Smooth muscle cell (in vitro differentiated cells): ENCODE measurements around the gene GPR4. TPM values are rescaled to one million over a fixed set of nuclear protein-coding genes. Genes with fewer than 3 reads are reported as not detected.

Experiments
- DNase-seq: peaks from one replicate; lab custom pipeline; 2025; ENCODE audit not compliant: unreplicated experiment; lab: John Stamatoyannopoulos, UW
- H2AFZ ChIP-seq: fragments of 200-600 bp; sonication (generic); 2 replicates; pipeline ENCODE4 v1.6.0; 2016; ENCODE audit warnings: antibody characterized with exemption, low read depth, mild to moderate bottlenecking
- H3F3A ChIP-seq: fragments of 200-600 bp; sonication (generic); 2 replicates; pipeline ENCODE4 v1.6.0; 2017; ENCODE audit warnings: antibody characterized with exemption, low read depth
- H3K27ac ChIP-seq: fragments of 200-600 bp; sonication (generic); 2 replicates; pipeline ENCODE4 v1.5.1; 2016; ENCODE audit warnings: low read depth, mild to moderate bottlenecking
- H3K27me3 ChIP-seq: fragments of 200-600 bp; sonication (generic); 2 replicates; pipeline ENCODE4 v1.6.1; 2016; ENCODE audit warnings: low read depth, mild to moderate bottlenecking
- H3K36me3 ChIP-seq: fragments of 200-600 bp; sonication (generic); 2 replicates; pipeline ENCODE4 v1.5.1; 2016; ENCODE audit warnings: low read depth
- H3K4me1 ChIP-seq: fragments of 200-600 bp; sonication (generic); 2 replicates; pipeline ENCODE4 v1.5.1; 2016; ENCODE audit warnings: low read depth
- H3K4me2 ChIP-seq: fragments of 200-600 bp; sonication (generic); 2 replicates; pipeline ENCODE4 v1.6.0; 2016; ENCODE audit warnings: mild to moderate bottlenecking
- H3K4me3 ChIP-seq: fragments of 200-600 bp; sonication (generic); 2 replicates; pipeline ENCODE4 v1.5.1; 2016; ENCODE audit warnings: mild to moderate bottlenecking
- H3K79me2 ChIP-seq: fragments of 200-600 bp; sonication (generic); 2 replicates; pipeline ENCODE4 v1.6.0; 2016; ENCODE audit warnings: low read depth, mild to moderate bottlenecking
- H3K9ac ChIP-seq: fragments of 200-600 bp; sonication (generic); 2 replicates; pipeline ENCODE4 v1.6.0; 2016; ENCODE audit warnings: low read depth
- H3K9me3 ChIP-seq: fragments of 200-600 bp; sonication (generic); replicated peaks from 2 replicates; pipeline ENCODE4 v1.5.1; 2016; ENCODE audit warnings: low read depth
- H4K20me1 ChIP-seq: fragments of 200-600 bp; sonication (generic); 2 replicates; pipeline ENCODE4 v1.6.0; 2016; ENCODE audit warnings: low read depth
- WGBS: methylation state at CpG from one replicate; pipeline ENCODE4 v1.1.7; 2016; ENCODE audit warnings: low lambda C conversion rate; 5-methylcytosine and 5-hydroxymethylcytosine counted together
- polyA plus RNA-seq: library from polyadenylated mRNA; unstranded; fragments of >200 nt; fragmentation: Nextera tagmentation; extraction: Ambion mirVana; gene quantifications from 2 replicates; pipeline ENCODE4 v1.2.1, GENCODE V29; 2016
- total RNA-seq: library from RNA; depleted of rRNA; stranded (reverse); fragments of >200 nt; gene quantifications from 2 replicates; pipeline ENCODE4 v1.2.3, GENCODE V29; 2014
- TF ChIP-seq, protein P1 (sequence below): fragments of 200-600 bp; sonication (generic); IDR thresholded peaks from 2 replicates; pipeline ENCODE4 v1.5.1; 2017; ENCODE audit warnings: borderline replicate concordance, mild to moderate bottlenecking, antibody characterized with exemption; ENCODE audit not compliant: insufficient read depth, poor library complexity, severe bottlenecking

Gene GPR4
- total RNA-seq (not detected in 2 replicates), polyA plus RNA-seq (0.31 TPM in 1 of 2 replicates, not detected in the other)

DNA sequence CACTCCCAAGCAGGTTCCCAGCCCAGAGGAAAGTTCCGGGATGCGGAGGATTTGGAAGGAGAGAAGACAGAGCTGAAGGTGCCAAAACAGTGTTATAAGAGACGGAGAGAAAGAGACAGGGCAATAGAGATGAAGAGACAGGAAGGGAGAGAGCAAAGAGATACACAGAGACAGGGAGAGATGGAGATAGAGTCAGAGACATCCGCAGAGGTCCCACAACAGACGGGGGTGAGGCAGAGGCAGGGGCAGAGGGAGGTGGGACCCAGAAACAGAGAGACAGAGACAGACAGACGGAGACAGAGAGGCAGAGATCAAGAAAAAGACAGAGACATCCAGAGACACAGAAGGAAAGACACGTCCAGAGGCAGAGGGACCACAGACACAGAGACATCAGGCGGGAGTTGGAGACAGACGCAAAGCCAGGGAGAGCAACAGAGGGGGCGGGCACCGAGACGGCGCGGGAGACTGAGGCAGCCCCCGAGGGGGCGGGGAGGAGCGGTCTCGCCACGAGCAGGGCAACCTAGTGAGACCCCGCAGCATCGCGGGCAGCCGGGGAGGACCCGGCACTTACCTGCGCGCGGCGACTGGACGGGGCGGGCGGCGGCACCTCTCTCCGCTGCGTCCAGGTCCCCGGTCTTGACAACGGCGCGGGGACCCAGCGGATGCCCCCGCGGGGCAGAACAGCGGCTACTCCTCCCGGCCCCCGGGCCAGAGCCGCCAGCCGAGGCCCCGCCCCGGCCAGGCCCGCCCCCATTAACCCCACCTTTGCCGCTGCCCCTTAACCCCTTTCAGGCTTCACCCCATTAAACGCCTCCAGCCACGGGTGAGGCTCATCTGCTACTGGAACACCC is at the start of gene GPR4:
Gene GPR4 (minus strand): TSS at position 689 of the 851 bp plus-strand sequence. CDS start 10,346 bp downstream, outside the sequence.
- H2AFZ ChIP-seq = no peak within 1 kb of the TSS

GRCh38 chr19:45650722-45651121 is 48.7 kb upstream of the GPR4 start:
- DNase-seq = no peak
- Histone ChIP-seq H3K36me3 (no peaks in the 10 kb centered on the region), H3K4me2 (no peak overlapping the region), H3K9ac (no peak overlapping the region), H4K20me1 (no peaks in the 10 kb centered on the region), H3K4me3 (no peak overlapping the region), H3K27ac (no peak overlapping the region), H3K79me2 (no peaks in the 10 kb centered on the region), H3K27me3 (no peaks in the 10 kb centered on the region), H3F3A (no peaks in the 10 kb centered on the region), H3K9me3 (no peaks in the 10 kb centered on the region), H3K4me1 (no peaks in the 10 kb centered on the region), H2AFZ (no peak overlapping the region)
- WGBS = 83% methylated on average over 3 of the region's 3 CpGs
- TF ChIP-seq, protein P1, sequence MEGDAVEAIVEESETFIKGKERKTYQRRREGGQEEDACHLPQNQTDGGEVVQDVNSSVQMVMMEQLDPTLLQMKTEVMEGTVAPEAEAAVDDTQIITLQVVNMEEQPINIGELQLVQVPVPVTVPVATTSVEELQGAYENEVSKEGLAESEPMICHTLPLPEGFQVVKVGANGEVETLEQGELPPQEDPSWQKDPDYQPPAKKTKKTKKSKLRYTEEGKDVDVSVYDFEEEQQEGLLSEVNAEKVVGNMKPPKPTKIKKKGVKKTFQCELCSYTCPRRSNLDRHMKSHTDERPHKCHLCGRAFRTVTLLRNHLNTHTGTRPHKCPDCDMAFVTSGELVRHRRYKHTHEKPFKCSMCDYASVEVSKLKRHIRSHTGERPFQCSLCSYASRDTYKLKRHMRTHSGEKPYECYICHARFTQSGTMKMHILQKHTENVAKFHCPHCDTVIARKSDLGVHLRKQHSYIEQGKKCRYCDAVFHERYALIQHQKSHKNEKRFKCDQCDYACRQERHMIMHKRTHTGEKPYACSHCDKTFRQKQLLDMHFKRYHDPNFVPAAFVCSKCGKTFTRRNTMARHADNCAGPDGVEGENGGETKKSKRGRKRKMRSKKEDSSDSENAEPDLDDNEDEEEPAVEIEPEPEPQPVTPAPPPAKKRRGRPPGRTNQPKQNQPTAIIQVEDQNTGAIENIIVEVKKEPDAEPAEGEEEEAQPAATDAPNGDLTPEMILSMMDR = no peak

More for the DNA sequence above, at the start of gene GPR4:
- Histone ChIP-seq H3K4me2 (no peak within 1 kb of the TSS), H3K27ac (no peak within 1 kb of the TSS), H3K4me3 (no peak within 1 kb of the TSS), H3K9me3 (no peaks in the 10 kb centered on the region), H3K36me3 (no peaks in the 10 kb centered on the region), H4K20me1 (no peaks in the 10 kb centered on the region), H3K4me1 (no peaks in the 10 kb centered on the region), H3K9ac (no peak within 1 kb of the TSS), H3F3A (no peaks in the 10 kb centered on the region), H3K27me3 (peaks cover 64% of the 10 kb centered on the region), H3K79me2 (no peaks in the 10 kb centered on the region)
- 5% methylated on average over 45 of the region's 52 CpGs for WGBS
- TF ChIP-seq, protein P1 = no peak
- no peak for DNase-seq

DNA sequence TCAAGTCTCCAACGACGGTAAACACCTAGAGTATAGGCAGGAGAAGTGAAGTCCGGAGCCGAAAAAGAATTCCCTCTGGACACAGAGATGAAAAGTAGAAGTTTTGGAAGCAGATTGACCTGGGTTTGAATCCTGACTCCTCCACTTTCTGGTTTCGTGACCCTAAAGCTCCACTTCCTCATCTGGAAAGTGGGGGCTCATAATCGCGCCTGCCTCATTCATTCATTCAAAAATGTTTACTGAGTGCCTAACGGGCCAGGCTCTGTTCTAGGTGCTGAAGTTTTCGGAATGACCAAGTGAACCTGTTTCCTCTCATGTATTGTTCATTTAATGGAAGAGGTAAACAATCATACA is 44.3 kb upstream of the GPR4 start:
- no peaks in the 10 kb centered on the region for H3K79me2 ChIP-seq
- H3K4me2 ChIP-seq = peak overlapping the region; percentile 71
- H3K4me1 ChIP-seq = peaks cover 5% of the 10 kb centered on the region
- peaks cover 20% of the 10 kb centered on the region for H3F3A ChIP-seq
- H3K9me3 ChIP-seq = no peaks in the 10 kb centered on the region
- no peaks in the 10 kb centered on the region for H3K36me3 ChIP-seq
- H3K27ac ChIP-seq = peak overlapping the region; percentile 9
- no peaks in the 10 kb centered on the region for H3K27me3 ChIP-seq
- no peak overlapping the region for H2AFZ ChIP-seq
- H3K9ac ChIP-seq = no peak overlapping the region
- TF ChIP-seq, protein P1 = no peak
- H4K20me1 ChIP-seq = no peaks in the 10 kb centered on the region
- 40% methylated on average over 9 of the region's 9 CpGs for WGBS
- peak overlapping the region; percentile 42 for H3K4me3 ChIP-seq
- no peak for DNase-seq
